Activated naive CD8-positive, alpha-beta T cell treated with anti-CD3 and anti-CD28 coated beads, Interleukin-2, amount 10 ng/mL, durations not matched to agents 7 days and 5 days (primary cell): ENCODE measurements around the gene CD81. TPM values are rescaled to one million over a fixed set of nuclear protein-coding genes. Genes with fewer than 3 reads are reported as not detected.

ENCODE experiments used
- ATAC-seq: fragments of 150-1000 bp; cut with Tn5 transposase; one replicate; pipeline ENCODE4 v1.10.0; 2021; ENCODE audit warnings: low read depth, moderate library complexity
- POLR2A ChIA-PET: fragments of 350-600 bp; sonication (Branson Sonifier 250); formaldehyde crosslinking; loops from one replicate; lab custom pipeline; 2021; ENCODE audit warnings: antibody characterized with exemption; lab: Charles Lee
- DNase-seq: peaks from one replicate; pipeline ENCODE4 v3.0.0; 2021
- H3K27ac Mint-ChIP-seq: one replicate; pipeline ENCODE4 v1.8.0; 2022; ENCODE audit warnings: mild to moderate bottlenecking, mixed read lengths
- H3K27me3 Mint-ChIP-seq: one replicate; pipeline ENCODE4 v1.8.0; 2022; ENCODE audit warnings: mild to moderate bottlenecking, moderate library complexity, mixed read lengths
- H3K36me3 Mint-ChIP-seq: one replicate; pipeline ENCODE4 v1.8.0; 2021; ENCODE audit warnings: mild to moderate bottlenecking, mixed read lengths
- H3K4me1 Mint-ChIP-seq: one replicate; pipeline ENCODE4 v1.8.0; 2021; ENCODE audit warnings: mixed read lengths
- H3K4me3 Mint-ChIP-seq: one replicate; pipeline ENCODE4 v1.8.0; 2022; ENCODE audit warnings: mild to moderate bottlenecking, moderate library complexity, mixed read lengths
- H3K9me3 Mint-ChIP-seq: one replicate; pipeline ENCODE4 v1.8.0; 2021; ENCODE audit warnings: mixed read lengths
- total RNA-seq, 2 experiments: library from RNA; stranded (reverse); gene quantifications; one replicate each; pipeline ENCODE4 v1.2.3, GENCODE V29; 2021

CD81 gene
- total RNA-seq, 2 experiments from 2014 or later, result 149 to 154 TPM

DNA sequence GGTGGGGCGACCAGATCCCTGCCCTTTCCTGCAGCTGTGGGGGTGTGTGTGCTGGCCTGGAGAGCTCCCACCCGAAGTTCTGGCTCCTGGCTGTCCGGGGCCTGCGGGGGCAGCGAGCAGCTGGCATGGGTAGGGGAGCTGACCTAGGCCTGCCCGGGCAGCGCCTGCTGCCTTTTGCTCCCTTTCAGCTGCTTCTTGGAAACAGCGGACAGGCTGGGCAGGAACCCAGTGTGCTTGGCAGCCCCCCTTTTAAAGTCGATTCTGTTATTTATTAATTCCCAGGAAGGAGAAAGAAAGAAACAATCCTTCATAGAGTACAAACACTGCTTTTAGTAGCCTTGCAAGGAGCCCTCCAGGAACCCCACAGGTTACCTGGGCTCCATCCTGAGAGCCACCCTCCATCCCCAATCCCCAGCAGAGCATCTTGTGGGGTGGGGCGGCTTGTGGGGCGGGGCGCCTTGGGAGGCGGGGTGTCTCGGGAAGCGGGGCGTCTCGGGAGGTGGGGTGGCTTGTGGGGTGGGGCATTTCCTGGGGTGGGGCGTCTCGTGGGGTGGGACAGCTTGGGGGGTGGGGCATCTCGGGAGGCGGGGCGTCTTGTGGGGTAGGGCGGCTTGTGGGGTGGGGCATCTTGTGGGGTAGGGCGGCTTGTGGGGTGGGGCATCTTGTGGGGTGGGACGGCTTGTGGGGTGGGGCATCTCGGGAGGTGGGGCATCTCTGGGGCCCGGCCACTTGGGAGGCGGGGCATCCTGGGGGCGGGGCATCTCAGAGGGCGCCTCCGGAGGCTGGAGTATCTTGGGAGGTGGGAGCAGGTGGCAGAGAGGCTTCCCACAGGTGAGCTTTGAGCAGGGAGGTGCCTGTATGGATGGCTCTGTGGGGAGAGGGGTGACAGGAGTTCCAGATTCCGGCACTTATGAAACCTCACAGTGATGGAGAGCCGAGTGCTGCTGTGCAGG, 7.0 kb downstream of the CD81 start:
- ATAC-seq, result no peak
- POLR2A ChIA-PET, result no interaction called here
- H3K36me3 Mint-ChIP-seq, result peaks cover 7% of the 10 kb centered on the region
- H3K4me3 Mint-ChIP-seq, result no peak overlapping the region
- H3K4me1 Mint-ChIP-seq, result peaks cover 33% of the 10 kb centered on the region
- H3K27ac Mint-ChIP-seq, result no peak overlapping the region
- no peak for DNase-seq
- no peaks in the 10 kb centered on the region for H3K9me3 Mint-ChIP-seq
- H3K27me3 Mint-ChIP-seq, result no peaks in the 10 kb centered on the region

DNA sequence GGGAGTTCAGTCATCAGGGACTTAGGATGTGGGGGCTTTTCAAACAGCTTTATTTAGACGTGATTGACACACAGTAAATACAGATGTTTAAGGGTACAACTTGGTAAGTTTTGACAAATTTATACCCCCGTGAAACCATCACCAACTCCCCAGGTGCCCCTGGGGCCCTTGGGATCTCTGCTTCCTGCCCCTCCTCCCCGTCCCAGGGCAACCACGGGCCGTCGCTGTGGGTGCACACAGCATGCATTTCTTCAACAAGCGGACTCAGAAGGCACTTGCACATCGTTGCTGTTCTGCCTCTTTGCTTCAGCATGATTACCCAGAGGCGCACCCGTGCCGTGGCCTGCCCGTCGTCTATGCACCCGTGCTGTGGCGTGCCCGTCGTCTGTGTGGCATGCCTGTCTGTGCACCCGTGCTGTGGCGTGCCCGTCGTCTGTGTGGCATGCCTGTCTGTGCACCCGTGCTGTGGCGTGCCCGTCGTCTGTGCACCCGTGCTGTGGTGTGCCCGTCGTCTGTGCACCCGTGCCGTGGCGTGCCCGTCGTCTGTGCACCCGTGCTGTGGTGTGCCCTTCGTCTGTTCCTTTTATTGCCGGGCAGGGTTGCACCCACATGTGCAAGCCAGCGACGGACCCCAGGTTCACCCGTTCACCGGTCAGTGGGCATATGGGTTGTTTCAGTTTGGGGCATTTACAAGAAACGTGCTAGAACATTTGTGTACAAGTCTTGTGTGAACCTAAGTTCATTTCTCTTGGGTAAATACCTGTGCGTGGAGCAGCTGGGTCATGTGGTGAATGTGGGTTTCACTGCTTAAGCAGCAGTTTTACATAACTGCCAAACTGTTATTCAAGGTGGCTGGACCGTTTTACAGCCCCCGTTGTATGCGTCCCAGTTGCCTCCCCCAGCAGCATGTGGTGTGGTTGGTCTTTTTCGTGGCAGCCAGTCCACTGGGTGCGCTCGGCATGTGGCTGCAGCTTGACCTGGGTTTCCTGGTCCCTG, 8.3 kb downstream of the CD81 start:
- POLR2A ChIA-PET, result interaction anchor here (3.1 kb wide), 1 partner anchor 8 kb away, joined by 48 read pairs; the partner anchor contains the start of gene CD81
- ATAC-seq (no peak), DNase-seq (no peak)
- peaks cover 36% of the 10 kb centered on the region for H3K4me1 Mint-ChIP-seq
- peak overlapping the region; percentile 52 for H3K27ac Mint-ChIP-seq
- H3K9me3 Mint-ChIP-seq, result no peaks in the 10 kb centered on the region
- peaks cover 7% of the 10 kb centered on the region for H3K36me3 Mint-ChIP-seq
- H3K4me3 Mint-ChIP-seq, result no peak overlapping the region
- no peaks in the 10 kb centered on the region for H3K27me3 Mint-ChIP-seq

GRCh38 chr11:2386591-2386990, 9.5 kb downstream of the CD81 start:
- Mint-ChIP-seq H3K27ac (no peak overlapping the region), H3K27me3 (no peaks in the 10 kb centered on the region), H3K4me3 (no peak overlapping the region), H3K4me1 (peaks cover 36% of the 10 kb centered on the region), H3K9me3 (no peaks in the 10 kb centered on the region), H3K36me3 (peaks cover 3% of the 10 kb centered on the region)
- ATAC-seq (no peak), DNase-seq (no peak)
- POLR2A ChIA-PET, result interaction anchor here (1.6 to 3.1 kb wide), 4 partner anchors 9 to 80 kb away, joined by 4 to 48 read pairs (median 10); partner anchors contain the start of genes CD81 and TSSC4

- Mint-ChIP-seq H3K4me1 (peaks cover 36% of the 10 kb centered on the region), H3K9me3 (no peaks in the 10 kb centered on the region), H3K4me3 (peak overlapping the region; percentile 25), H3K27ac (peak overlapping the region; percentile 63), H3K27me3 (no peaks in the 10 kb centered on the region), H3K36me3 (peaks cover 3% of the 10 kb centered on the region)
- DNase-seq, result no peak
- POLR2A ChIA-PET, result interaction anchor here (0.5 to 3.1 kb wide), 7 partner anchors 10 to 513 kb away, joined by 3 to 48 read pairs (median 4); partner anchors contain the start of genes C11orf21, CD81, TSPAN32 and TSSC4
- ATAC-seq, result peak; percentile 30
These were observed 10.3 kb downstream of the CD81 start for GRCh38 chr11:2387266-2387987.

DNA sequence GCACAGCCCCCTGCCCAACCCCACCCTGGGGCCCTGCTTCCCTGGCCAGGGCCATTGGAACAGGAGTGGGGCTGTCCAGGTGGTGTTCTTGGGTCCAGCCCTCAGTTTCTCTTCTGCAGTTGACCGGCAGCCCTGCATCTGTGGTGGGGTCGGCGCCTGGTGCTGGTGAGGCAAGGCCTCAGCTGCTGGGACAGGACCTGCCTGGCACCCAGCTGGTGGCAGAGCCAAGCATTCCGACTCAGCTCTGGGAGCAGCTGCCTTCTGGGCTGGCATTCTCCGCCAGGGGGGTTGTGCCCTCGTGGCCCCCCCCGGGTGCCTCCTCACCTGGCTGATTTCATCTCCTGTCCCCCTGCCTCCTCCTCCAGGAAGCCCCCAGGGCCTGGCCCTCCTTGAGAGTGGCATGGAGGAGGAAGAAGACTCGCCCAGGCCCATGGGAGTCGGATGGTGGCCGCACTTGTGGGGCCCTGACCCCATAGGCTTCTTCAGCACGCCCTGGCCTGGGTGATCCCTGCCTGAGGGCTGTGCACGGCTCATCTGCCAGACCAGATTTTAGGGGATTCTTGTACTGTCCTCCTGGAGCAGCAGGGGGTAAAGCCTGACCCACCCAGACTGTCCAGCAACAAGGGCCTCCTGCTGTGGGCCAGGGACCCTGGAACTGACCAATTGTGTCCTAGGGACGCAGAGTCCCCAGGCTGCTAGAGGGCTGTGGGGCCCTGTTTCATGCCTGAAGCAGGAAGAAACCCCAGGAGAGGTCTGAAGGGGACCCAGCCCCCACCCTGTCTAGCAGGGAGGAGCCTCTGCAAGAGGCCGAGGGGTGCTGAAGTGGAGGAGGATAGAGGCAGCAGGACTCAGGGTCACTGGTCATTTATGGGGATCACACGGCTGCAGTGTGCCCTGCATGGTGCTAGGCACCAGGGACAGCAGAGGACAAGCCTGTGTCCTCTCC, 11.6 kb downstream of the CD81 start:
- H3K4me3 Mint-ChIP-seq, result no peak overlapping the region
- no peaks in the 10 kb centered on the region for H3K27me3 Mint-ChIP-seq
- H3K27ac Mint-ChIP-seq, result peak overlapping the region; percentile 73
- no peaks in the 10 kb centered on the region for H3K9me3 Mint-ChIP-seq
- POLR2A ChIA-PET, result interaction anchor here (1.2 to 3.1 kb wide), 5 partner anchors 11 to 87 kb away, joined by 3 to 48 read pairs (median 6); partner anchors contain the start of genes C11orf21, CD81, TSPAN32 and TSSC4
- ATAC-seq, result no peak
- H3K36me3 Mint-ChIP-seq, result peaks cover 3% of the 10 kb centered on the region
- H3K4me1 Mint-ChIP-seq, result peaks cover 34% of the 10 kb centered on the region
- DNase-seq, result no peak

DNA sequence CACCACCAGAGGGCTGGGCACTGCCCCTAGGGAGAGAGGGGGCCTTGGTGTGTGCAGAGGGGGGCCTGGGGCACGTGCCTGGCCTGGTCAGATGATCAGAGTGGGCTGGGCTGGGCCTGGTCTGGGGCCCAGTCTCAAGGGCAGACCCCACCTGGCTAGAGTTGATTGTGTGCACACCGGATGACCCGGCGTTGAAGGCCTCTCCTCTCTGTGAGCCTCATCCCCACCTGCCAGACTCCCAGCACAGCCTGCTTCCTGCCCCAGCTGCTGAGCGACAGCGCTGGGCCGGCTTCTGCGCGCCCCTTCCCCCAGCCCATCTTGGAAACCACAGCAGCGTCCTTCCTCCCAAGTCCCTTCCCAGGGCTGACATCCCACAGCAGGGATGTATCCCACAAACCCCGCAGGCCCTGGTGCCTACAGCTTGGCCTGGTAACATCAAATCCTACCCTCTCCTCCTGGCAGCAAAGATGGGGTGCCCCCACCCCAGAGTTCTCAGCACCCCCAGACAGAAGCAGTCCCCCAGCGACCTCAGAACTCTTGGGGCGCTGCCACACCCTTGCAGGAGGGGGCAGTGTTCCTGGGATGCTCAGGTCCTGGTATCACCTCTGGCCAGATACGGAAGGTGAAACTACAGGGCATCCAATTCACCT, 12.4 kb downstream of the CD81 start:
- no peaks in the 10 kb centered on the region for H3K9me3 Mint-ChIP-seq
- ATAC-seq, result no peak
- no peak overlapping the region for H3K4me3 Mint-ChIP-seq
- POLR2A ChIA-PET, result interaction anchor here (1.6 kb wide), 1 partner anchor 11 kb away, joined by 5 read pairs; no protein-coding TSS in a partner anchor
- peaks cover 32% of the 10 kb centered on the region for H3K4me1 Mint-ChIP-seq
- no peaks in the 10 kb centered on the region for H3K27me3 Mint-ChIP-seq
- no peak for DNase-seq
- H3K36me3 Mint-ChIP-seq, result peaks cover 3% of the 10 kb centered on the region
- peak overlapping the region; percentile 73 for H3K27ac Mint-ChIP-seq

DNA sequence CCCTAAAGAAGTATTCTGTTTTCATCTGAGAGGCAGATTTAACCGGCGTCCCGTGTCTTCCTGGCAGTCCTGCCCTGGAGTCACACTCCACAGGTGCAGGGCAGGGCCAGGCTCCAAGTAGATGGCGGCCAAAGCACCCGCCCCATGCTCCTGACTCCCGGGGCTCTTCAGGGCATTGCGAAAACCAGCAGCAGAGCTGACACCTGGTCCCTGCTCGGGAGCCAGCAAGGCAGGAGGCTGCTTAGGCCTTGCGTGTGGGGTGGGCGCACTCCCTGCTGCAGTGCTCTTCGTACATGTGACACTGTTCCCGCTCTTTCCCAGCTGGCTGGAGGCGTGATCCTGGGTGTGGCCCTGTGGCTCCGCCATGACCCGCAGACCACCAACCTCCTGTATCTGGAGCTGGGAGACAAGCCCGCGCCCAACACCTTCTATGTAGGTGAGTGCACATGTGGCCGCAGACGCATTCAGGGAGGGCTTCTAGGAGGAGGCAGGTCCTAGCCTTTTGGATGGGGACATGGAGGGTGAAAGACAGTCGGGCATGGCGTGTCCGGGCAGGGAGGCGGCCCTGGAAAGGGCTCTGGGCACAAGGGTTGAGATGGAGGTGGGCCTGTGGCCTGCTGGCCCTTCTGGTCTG, 13.1 kb downstream of the CD81 start:
- Mint-ChIP-seq H3K4me1 (peaks cover 26% of the 10 kb centered on the region), H3K4me3 (no peak overlapping the region), H3K27me3 (no peaks in the 10 kb centered on the region), H3K9me3 (no peaks in the 10 kb centered on the region), H3K27ac (peak overlapping the region; percentile 69), H3K36me3 (peaks cover 2% of the 10 kb centered on the region)
- POLR2A ChIA-PET, result interaction anchor here (1.6 kb wide), 1 partner anchor 12 kb away, joined by 5 read pairs; no protein-coding TSS in a partner anchor
- ATAC-seq, result no peak
- DNase-seq, result no peak

DNA sequence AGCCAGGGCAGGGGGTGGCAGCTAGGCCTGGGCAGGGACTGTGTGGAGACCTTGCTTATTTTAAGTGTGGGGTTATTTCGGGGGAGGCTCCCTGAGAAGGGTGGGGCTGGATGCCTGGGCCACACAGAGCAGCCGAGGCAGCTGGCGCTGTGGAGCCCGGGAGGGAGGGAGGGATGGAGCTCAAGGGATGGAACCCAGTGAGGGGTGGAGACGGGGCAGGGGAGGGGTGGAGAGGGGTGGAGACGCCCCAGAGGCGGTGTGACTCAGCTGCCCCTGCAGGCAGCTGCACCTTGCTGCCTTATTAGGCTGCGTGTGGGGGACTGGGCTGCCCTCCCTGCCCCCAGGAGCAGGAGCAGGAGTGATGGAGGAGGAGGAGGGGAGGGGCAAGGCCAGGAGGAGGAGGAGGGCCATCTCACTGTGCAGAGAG, 13.6 kb downstream of the CD81 start:
- H3K9me3 Mint-ChIP-seq, result no peaks in the 10 kb centered on the region

GRCh38 chr11:2391181-2391975, 14.3 kb downstream of the CD81 start:
- ATAC-seq (no peak), DNase-seq (no peak)
- Mint-ChIP-seq H3K27ac (no peak overlapping the region), H3K27me3 (no peaks in the 10 kb centered on the region), H3K4me3 (no peak overlapping the region), H3K36me3 (no peaks in the 10 kb centered on the region), H3K9me3 (no peaks in the 10 kb centered on the region), H3K4me1 (peaks cover 19% of the 10 kb centered on the region)
- POLR2A ChIA-PET, result interaction anchor here (0.6 to 1.6 kb wide), 3 partner anchors 13 to 674 kb away, joined by 3 to 5 read pairs (median 3); no protein-coding TSS in a partner anchor

More for the DNA sequence above, 13.6 kb downstream of the CD81 start:
- Mint-ChIP-seq H3K36me3 (no peaks in the 10 kb centered on the region), H3K4me1 (peaks cover 24% of the 10 kb centered on the region), H3K4me3 (no peak overlapping the region), H3K27ac (peak overlapping the region; percentile 69), H3K27me3 (no peaks in the 10 kb centered on the region)
- ATAC-seq (no peak), DNase-seq (no peak)
- POLR2A ChIA-PET, result interaction anchor here (0.6 to 1.6 kb wide), 2 partner anchors 13 to 673 kb away, joined by 3 to 5 read pairs; no protein-coding TSS in a partner anchor
